ENCODE measurements around the gene USP43. TPM values are rescaled to one million over a fixed set of nuclear protein-coding genes. Genes with fewer than 3 reads are reported as not detected.

USP43 gene
- total RNA-seq, 2 donors from 2014 or later = 4.2 to 6.9 TPM

- peaks cover 0 to 4% of the 10 kb centered on the region in 2 donors for H3K36me3 ChIP-seq (replicated peaks in 1 of 2; ENCODE audit: insufficient read depth in 1 of 2, low read depth in 2 of 2)
- no peak overlapping the region for H3K27ac ChIP-seq
- no peaks in the 10 kb centered on the region for H3K4me1 ChIP-seq
- no peak for TF ChIP-seq POLR2A (IDR thresholded peaks at IDR 0.05)
- TF ChIP-seq CTCF (IDR thresholded peaks at IDR 0.05) = no peak
- H3K4me3 ChIP-seq = no peak overlapping the region
- ATAC-seq (no peak), DNase-seq (no peak)
- H3K9me3 ChIP-seq = no peaks in the 10 kb centered on the region
- intact Hi-C loops (cut with DNase I) = no loop called here
- WGBS, 2 donors = 87 to 91% methylated on average over 7 of the region's 7 CpGs
- no peaks in the 10 kb centered on the region for H3K27me3 ChIP-seq
Measured at GRCh38 chr17:9700136-9700535, 54.8 kb downstream of the USP43 start.

GRCh38 chr17:9700754-9701476, 55.6 kb downstream of the USP43 start:
- Histone ChIP-seq H3K27ac (no peak overlapping the region), H3K9me3 (no peaks in the 10 kb centered on the region), H3K4me1 (no peaks in the 10 kb centered on the region), H3K4me3 (no peak overlapping the region), H3K27me3 (no peaks in the 10 kb centered on the region), H3K36me3 (replicated peaks in 1 of 2; ENCODE audit: insufficient read depth in 1 of 2, low read depth in 2 of 2) (peaks cover 0 to 4% of the 10 kb centered on the region in 2 donors)
- intact Hi-C loops (cut with DNase I) = no loop called here
- no peak for ATAC-seq
- DNase-seq = no peak
- no peak for TF ChIP-seq POLR2A (IDR thresholded peaks at IDR 0.05)
- TF ChIP-seq CTCF (IDR thresholded peaks at IDR 0.05) = no peak
- WGBS, 2 donors = 77 to 87% methylated on average over 11 to 17 of the region's 20 CpGs

- Histone ChIP-seq H3K36me3 (replicated peaks in 1 of 2; ENCODE audit: insufficient read depth in 1 of 2, low read depth in 2 of 2) (peaks cover 0 to 4% of the 10 kb centered on the region in 2 donors), H3K4me1 (no peaks in the 10 kb centered on the region), H3K27me3 (no peaks in the 10 kb centered on the region), H3K4me3 (no peak overlapping the region), H3K9me3 (no peaks in the 10 kb centered on the region), H3K27ac (no peak overlapping the region)
- 77 to 86% methylated on average over 8 to 9 of the region's 9 CpGs for WGBS, 2 donors
- TF ChIP-seq CTCF (IDR thresholded peaks at IDR 0.05) = no peak
- no peak for TF ChIP-seq POLR2A (IDR thresholded peaks at IDR 0.05)
- DNase-seq (no peak), ATAC-seq (no peak)
- intact Hi-C loops (cut with DNase I) = no loop called here
Measured at GRCh38 chr17:9702482-9702881, 57.2 kb downstream of the USP43 start.

- Histone ChIP-seq H3K27me3 (no peaks in the 10 kb centered on the region), H3K36me3 (replicated peaks in 1 of 2; ENCODE audit: insufficient read depth in 1 of 2, low read depth in 2 of 2) (peaks cover 0 to 4% of the 10 kb centered on the region in 2 donors), H3K4me3 (no peak overlapping the region), H3K4me1 (no peaks in the 10 kb centered on the region), H3K9me3 (no peaks in the 10 kb centered on the region), H3K27ac (no peak overlapping the region)
- intact Hi-C loops (cut with DNase I) = no loop called here
- WGBS, 2 donors = 89% methylated on average over 15 of the region's 15 CpGs
- ATAC-seq (no peak), DNase-seq (no peak)
- no peak for TF ChIP-seq CTCF (IDR thresholded peaks at IDR 0.05)
- no peak for TF ChIP-seq POLR2A (IDR thresholded peaks at IDR 0.05)
Measured at GRCh38 chr17:9702914-9703780, 57.8 kb downstream of the USP43 start.

Data from body of pancreas (tissue), 4 donors.